Panc1 (cell line): ENCODE measurements around the gene GALNTL6. TPM values are rescaled to one million over a fixed set of nuclear protein-coding genes. Genes with fewer than 3 reads are reported as not detected.

ENCODE experiments used
- ATAC-seq: fragments of 200-7000 bp; cut with Tn5 transposase; 2 replicates; pipeline ENCODE4 v1.9.1; 2020; ENCODE audit warnings: mild to moderate bottlenecking, moderate library complexity
- BruUV-seq: library from RNA; stranded (reverse); fragments of 400-500 nt; replicated peaks from 2 replicates; lab custom pipeline; 2021; lab: Mats Ljungman, UMichigan
- CTCF ChIA-PET: fragments of 300-600 bp; sonication (Branson Sonifier 250); formaldehyde crosslinking; loops from one replicate; lab custom pipeline; 2022; ENCODE audit warnings: antibody characterized with exemption; lab: Charles Lee
- POLR2A ChIA-PET: fragments of 300-600 bp; sonication (Branson Sonifier 250); formaldehyde crosslinking; loops from one replicate; lab custom pipeline; 2022; ENCODE audit warnings: antibody characterized with exemption; lab: Charles Lee
- DNase-seq: peaks from one replicate; pipeline ENCODE4 v3.0.0-alpha.2; 2010; ENCODE audit warnings: low read depth, low spot score
- H3K27ac ChIP-seq: 2 replicates; pipeline ENCODE4 v1.5.1; 2011; ENCODE audit warnings: mild to moderate bottlenecking, low read length, inconsistent platforms
- H3K27me3 ChIP-seq: fragments of 200-500 bp; sonication (Bioruptor generic); 2 replicates; pipeline ENCODE4 v1.6.0; 2014; ENCODE audit warnings: low read length, inconsistent platforms; ENCODE audit not compliant: control insufficient read depth, insufficient read depth
- H3K36me3 ChIP-seq: fragments of 200-500 bp; sonication (Bioruptor generic); 2 replicates; pipeline ENCODE4 v1.5.1; 2014; ENCODE audit warnings: inconsistent platforms, mild to moderate bottlenecking, low read length, moderate library complexity; ENCODE audit not compliant: control insufficient read depth, insufficient read depth
- H3K4me1 ChIP-seq: 2 replicates; pipeline ENCODE4 v1.5.1; 2011; ENCODE audit warnings: inconsistent platforms, mild to moderate bottlenecking, low read length, moderate library complexity; ENCODE audit not compliant: control insufficient read depth, insufficient read depth
- H3K4me3 ChIP-seq, 2 experiments: 2 replicates each; pipeline ENCODE4 v1.5.1; 2011 to 2012; ENCODE audit warnings: low read depth in 2 of 2, low read length in 2 of 2, mild to moderate bottlenecking in 2 of 2, inconsistent platforms in 1 of 2, moderate library complexity in 1 of 2
- H3K9me3 ChIP-seq: fragments of 200-500 bp; sonication (Bioruptor generic); 2 replicates; pipeline ENCODE4 v1.5.1; 2014; ENCODE audit warnings: low read depth, mild to moderate bottlenecking, inconsistent platforms, low read length, moderate library complexity; ENCODE audit not compliant: control insufficient read depth, insufficient read depth
- CTCF ChIP-seq: fragments of 450-650 bp; IDR thresholded peaks from 2 replicates; pipeline ENCODE4 v1.5.1; 2017; ENCODE audit warnings: mild to moderate bottlenecking
- POLR2AphosphoS5 ChIP-seq: IDR thresholded peaks from 2 replicates; pipeline ENCODE4 v1.6.1; 2012; ENCODE audit warnings: mild to moderate bottlenecking, low read depth, low read length, moderate library complexity
- REST ChIP-seq, 2 experiments: IDR thresholded peaks; 2 replicates each; pipeline ENCODE4 v1.6.1; 2011 to 2012; ENCODE audit warnings: low read depth in 2 of 2, control low read depth in 1 of 2, low read length in 1 of 2, mild to moderate bottlenecking in 1 of 2, moderate library complexity in 1 of 2; ENCODE audit not compliant: insufficient read depth in 1 of 2
- SIN3A ChIP-seq: IDR thresholded peaks from 2 replicates; pipeline ENCODE4 v1.6.1; 2012; ENCODE audit warnings: low read depth, mild to moderate bottlenecking, low read length, moderate library complexity, borderline replicate concordance; ENCODE audit not compliant: insufficient read depth
- TCF7L2 ChIP-seq: IDR thresholded peaks from 2 replicates; pipeline ENCODE4 v1.6.1; 2011; ENCODE audit warnings: mild to moderate bottlenecking, low read depth, low read length, inconsistent platforms
- in situ Hi-C: cut with HindIII; loops from 2 replicates; pipeline ENCODE4 v1.10.0; 2016; ENCODE audit warnings: low sequenced_read_pairs, low pct_unique_long_range_greater_than_20kb
- intact Hi-C: fragments of 100-400 bp; cut with micrococcal nuclease; formaldehyde crosslinking; loops from one replicate; pipeline ENCODE4 v1.10.0; 2022; ENCODE audit not compliant: unreplicated experiment
- total RNA-seq: library from RNA; stranded (reverse); gene quantifications from one replicate; pipeline ENCODE4 v1.2.1, GENCODE V29; 2021; ENCODE audit not compliant: unreplicated experiment

The GALNTL6 gene
- total RNA-seq, 1 experiment from 2014 or later = not detected

GRCh38 chr4:172950990-172951389 lies 1137.8 kb downstream of the GALNTL6 start:
- no peaks in the 10 kb centered on the region for H3K4me1 ChIP-seq
- in situ Hi-C loops (no loop called here), intact Hi-C loops (no loop called here)
- H3K27ac ChIP-seq = no peak overlapping the region
- no peak overlapping the region for H3K4me3 ChIP-seq
- BruUV-seq = no TSS peak
- ChIA-PET CTCF (no interaction called here), POLR2A (no interaction called here)
- no peaks in the 10 kb centered on the region for H3K9me3 ChIP-seq
- no peaks in the 10 kb centered on the region for H3K36me3 ChIP-seq
- ATAC-seq (no peak), DNase-seq (no peak)
- no peak for TF ChIP-seq POLR2AphosphoS5
- no peak for TF ChIP-seq SIN3A
- TF ChIP-seq CTCF = no peak
- no peak for TF ChIP-seq TCF7L2
- TF ChIP-seq REST (IDR thresholded peaks at IDR 0.05; ENCODE audit: insufficient read depth in 1 of 2, low read depth in 2 of 2, low read length in 1 of 2) = no peak
- no peaks in the 10 kb centered on the region for H3K27me3 ChIP-seq

DNA sequence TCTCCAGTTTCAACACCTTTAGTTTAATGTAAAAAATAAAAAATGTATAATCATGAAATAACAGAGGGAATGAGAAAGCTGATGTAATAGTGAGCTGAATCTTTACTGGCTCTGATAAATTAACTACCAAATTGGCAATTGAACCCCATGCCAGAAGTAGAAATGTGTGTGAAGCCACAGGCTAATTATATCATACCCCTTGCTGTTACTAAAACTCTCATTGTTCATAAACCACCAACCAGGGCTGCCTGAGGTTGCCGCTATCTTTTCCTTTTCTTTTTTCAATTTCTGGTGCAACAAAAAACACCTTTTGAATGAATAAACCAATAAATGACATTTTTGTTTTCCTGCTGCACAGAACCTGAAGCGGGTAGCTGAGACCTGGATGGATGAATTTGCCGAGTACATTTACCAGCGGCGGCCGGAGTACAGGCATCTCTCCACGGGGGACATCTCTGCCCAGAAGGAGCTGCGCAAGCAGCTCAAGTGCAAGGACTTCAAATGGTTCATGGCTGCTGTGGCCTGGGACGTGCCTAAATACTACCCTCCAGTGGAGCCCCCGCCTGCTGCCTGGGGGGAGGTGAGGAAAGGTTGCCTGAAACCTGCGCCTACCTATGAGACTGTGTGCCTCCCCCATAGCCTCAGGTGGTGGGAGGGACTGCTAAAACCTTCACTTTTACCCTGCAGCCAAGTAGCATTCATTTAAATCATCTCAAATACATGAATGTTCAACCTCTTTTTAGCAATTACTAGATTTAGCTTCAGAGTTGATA lies 1138.7 kb downstream of the GALNTL6 start:
- no peaks in the 10 kb centered on the region for H3K27me3 ChIP-seq
- no TSS peak for BruUV-seq
- H3K9me3 ChIP-seq = no peaks in the 10 kb centered on the region
- no peak overlapping the region for H3K27ac ChIP-seq
- TF ChIP-seq REST (IDR thresholded peaks at IDR 0.05; ENCODE audit: insufficient read depth in 1 of 2, low read depth in 2 of 2, low read length in 1 of 2) (no peak), CTCF (no peak), TCF7L2 (no peak), POLR2AphosphoS5 (no peak), SIN3A (no peak)
- DNase-seq = no peak
- POLR2A ChIA-PET = no interaction called here
- in situ Hi-C loops = no loop called here
- no peak overlapping the region for H3K4me3 ChIP-seq
- no peaks in the 10 kb centered on the region for H3K4me1 ChIP-seq
- intact Hi-C loops = no loop called here
- H3K36me3 ChIP-seq = no peaks in the 10 kb centered on the region
- no peak for ATAC-seq
- CTCF ChIA-PET = no interaction called here
